Adrenal gland (tissue), 5 donors: ENCODE results near the gene TMEM207.

Experiments
- POLR2A ChIP-seq, 2 donors: fragments of 450-650 bp; IDR thresholded peaks; one replicate each; pipeline ENCODE4 v1.6.1; 2017; ENCODE audit warnings: antibody characterized with exemption in 2 of 2, mild to moderate bottlenecking in 2 of 2, moderate library complexity in 1 of 2
- TF ChIP-seq, protein P1 (sequence below), 6 experiments: fragments of 450-650 bp in 4 of 6; fragments of 200-600 bp in 2 of 6; sonication (generic) in 1 of 6; IDR thresholded peaks; 1 replicate in 5 of 6; 2 replicates in 1 of 6; pipeline versions ENCODE4 v1.5.1 to v1.8.0; 2016 to 2021; ENCODE audit warnings: antibody characterized with exemption in 6 of 6, mild to moderate bottlenecking in 2 of 6, moderate library complexity in 1 of 6
- donor health status: DM: no; HTN: no; CAD: no.

DNA sequence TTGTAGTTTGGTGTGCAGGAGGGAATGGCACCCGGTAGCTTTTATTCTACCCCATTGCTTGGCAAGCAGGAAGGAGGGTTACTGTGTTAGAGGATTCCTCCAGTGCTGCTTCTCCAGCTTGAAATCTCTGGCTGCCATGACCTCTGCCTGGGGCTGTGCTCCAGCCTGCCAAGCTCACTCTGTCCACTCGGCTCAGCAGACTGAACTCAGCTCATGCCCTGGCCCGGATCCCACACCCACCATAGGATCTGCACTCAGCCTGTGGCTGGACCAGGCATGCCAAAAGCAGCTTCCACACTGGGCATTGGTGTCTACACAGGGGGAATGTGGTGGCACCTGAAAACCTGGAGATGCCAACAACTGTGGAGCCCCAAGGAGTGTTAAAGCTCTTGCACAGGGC lies 35.4 kb downstream of the TMEM207 start:
- TF ChIP-seq, protein P1, sequence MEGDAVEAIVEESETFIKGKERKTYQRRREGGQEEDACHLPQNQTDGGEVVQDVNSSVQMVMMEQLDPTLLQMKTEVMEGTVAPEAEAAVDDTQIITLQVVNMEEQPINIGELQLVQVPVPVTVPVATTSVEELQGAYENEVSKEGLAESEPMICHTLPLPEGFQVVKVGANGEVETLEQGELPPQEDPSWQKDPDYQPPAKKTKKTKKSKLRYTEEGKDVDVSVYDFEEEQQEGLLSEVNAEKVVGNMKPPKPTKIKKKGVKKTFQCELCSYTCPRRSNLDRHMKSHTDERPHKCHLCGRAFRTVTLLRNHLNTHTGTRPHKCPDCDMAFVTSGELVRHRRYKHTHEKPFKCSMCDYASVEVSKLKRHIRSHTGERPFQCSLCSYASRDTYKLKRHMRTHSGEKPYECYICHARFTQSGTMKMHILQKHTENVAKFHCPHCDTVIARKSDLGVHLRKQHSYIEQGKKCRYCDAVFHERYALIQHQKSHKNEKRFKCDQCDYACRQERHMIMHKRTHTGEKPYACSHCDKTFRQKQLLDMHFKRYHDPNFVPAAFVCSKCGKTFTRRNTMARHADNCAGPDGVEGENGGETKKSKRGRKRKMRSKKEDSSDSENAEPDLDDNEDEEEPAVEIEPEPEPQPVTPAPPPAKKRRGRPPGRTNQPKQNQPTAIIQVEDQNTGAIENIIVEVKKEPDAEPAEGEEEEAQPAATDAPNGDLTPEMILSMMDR (IDR thresholded peaks at IDR 0.05) = no peak
- no peak for TF ChIP-seq POLR2A (IDR thresholded peaks at IDR 0.05)
